Panc1 (cell line): Measurements from ENCODE around the gene PHF23. TPM values are rescaled to one million over a fixed set of nuclear protein-coding genes. Genes with fewer than 3 reads are reported as not detected.

Experiments used
- ATAC-seq: fragments of 200-7000 bp; cut with Tn5 transposase; 2 replicates; pipeline ENCODE4 v1.9.1; 2020; ENCODE audit warnings: mild to moderate bottlenecking, moderate library complexity
- BruUV-seq: library from RNA; stranded (reverse); fragments of 400-500 nt; replicated peaks from 2 replicates; lab custom pipeline; 2021; lab: Mats Ljungman, UMichigan
- CTCF ChIA-PET: fragments of 300-600 bp; sonication (Branson Sonifier 250); formaldehyde crosslinking; loops from one replicate; lab custom pipeline; 2022; ENCODE audit warnings: antibody characterized with exemption; lab: Charles Lee
- POLR2A ChIA-PET: fragments of 300-600 bp; sonication (Branson Sonifier 250); formaldehyde crosslinking; loops from one replicate; lab custom pipeline; 2022; ENCODE audit warnings: antibody characterized with exemption; lab: Charles Lee
- DNase-seq: peaks from one replicate; pipeline ENCODE4 v3.0.0-alpha.2; 2010; ENCODE audit warnings: low read depth, low spot score
- H3K27ac ChIP-seq: 2 replicates; pipeline ENCODE4 v1.5.1; 2011; ENCODE audit warnings: mild to moderate bottlenecking, low read length, inconsistent platforms
- H3K27me3 ChIP-seq: fragments of 200-500 bp; sonication (Bioruptor generic); 2 replicates; pipeline ENCODE4 v1.6.0; 2014; ENCODE audit warnings: low read length, inconsistent platforms; ENCODE audit not compliant: control insufficient read depth, insufficient read depth
- H3K36me3 ChIP-seq: fragments of 200-500 bp; sonication (Bioruptor generic); 2 replicates; pipeline ENCODE4 v1.5.1; 2014; ENCODE audit warnings: inconsistent platforms, mild to moderate bottlenecking, low read length, moderate library complexity; ENCODE audit not compliant: control insufficient read depth, insufficient read depth
- H3K4me1 ChIP-seq: 2 replicates; pipeline ENCODE4 v1.5.1; 2011; ENCODE audit warnings: inconsistent platforms, mild to moderate bottlenecking, low read length, moderate library complexity; ENCODE audit not compliant: control insufficient read depth, insufficient read depth
- H3K4me3 ChIP-seq, 2 experiments: 2 replicates each; pipeline ENCODE4 v1.5.1; 2011 to 2012; ENCODE audit warnings: low read depth in 2 of 2, low read length in 2 of 2, mild to moderate bottlenecking in 2 of 2, inconsistent platforms in 1 of 2, moderate library complexity in 1 of 2
- H3K9me3 ChIP-seq: fragments of 200-500 bp; sonication (Bioruptor generic); 2 replicates; pipeline ENCODE4 v1.5.1; 2014; ENCODE audit warnings: low read depth, mild to moderate bottlenecking, inconsistent platforms, low read length, moderate library complexity; ENCODE audit not compliant: control insufficient read depth, insufficient read depth
- POLR2AphosphoS5 ChIP-seq: IDR thresholded peaks from 2 replicates; pipeline ENCODE4 v1.6.1; 2012; ENCODE audit warnings: mild to moderate bottlenecking, low read depth, low read length, moderate library complexity
- REST ChIP-seq, 2 experiments: IDR thresholded peaks; 2 replicates each; pipeline ENCODE4 v1.6.1; 2011 to 2012; ENCODE audit warnings: low read depth in 2 of 2, control low read depth in 1 of 2, low read length in 1 of 2, mild to moderate bottlenecking in 1 of 2, moderate library complexity in 1 of 2; ENCODE audit not compliant: insufficient read depth in 1 of 2
- SIN3A ChIP-seq: IDR thresholded peaks from 2 replicates; pipeline ENCODE4 v1.6.1; 2012; ENCODE audit warnings: low read depth, mild to moderate bottlenecking, low read length, moderate library complexity, borderline replicate concordance; ENCODE audit not compliant: insufficient read depth
- TCF7L2 ChIP-seq: IDR thresholded peaks from 2 replicates; pipeline ENCODE4 v1.6.1; 2011; ENCODE audit warnings: mild to moderate bottlenecking, low read depth, low read length, inconsistent platforms
- in situ Hi-C: cut with HindIII; loops from 2 replicates; pipeline ENCODE4 v1.10.0; 2016; ENCODE audit warnings: low sequenced_read_pairs, low pct_unique_long_range_greater_than_20kb
- intact Hi-C: fragments of 100-400 bp; cut with micrococcal nuclease; formaldehyde crosslinking; loops from one replicate; pipeline ENCODE4 v1.10.0; 2022; ENCODE audit not compliant: unreplicated experiment
- total RNA-seq: library from RNA; stranded (reverse); gene quantifications from one replicate; pipeline ENCODE4 v1.2.1, GENCODE V29; 2021; ENCODE audit not compliant: unreplicated experiment
- TF ChIP-seq, protein P1 (sequence below): fragments of 450-650 bp; IDR thresholded peaks from 2 replicates; pipeline ENCODE4 v1.5.1; 2017; ENCODE audit warnings: mild to moderate bottlenecking

PHF23 gene
- total RNA-seq, 1 experiment from 2014 or later, result 69.3 TPM

- CTCF ChIA-PET, result no interaction called here
- Histone ChIP-seq H3K36me3 (no peaks in the 10 kb centered on the region), H3K9me3 (no peaks in the 10 kb centered on the region), H3K4me1 (no peaks in the 10 kb centered on the region), H3K27me3 (no peaks in the 10 kb centered on the region), H3K4me3 (no peak overlapping the region), H3K27ac (no peak overlapping the region)
- in situ Hi-C loops (no loop called here), intact Hi-C loops (no loop called here)
- ATAC-seq (no peak), DNase-seq (no peak)
- no TSS peak for BruUV-seq
- no peak for TF ChIP-seq POLR2AphosphoS5
- no peak for TF ChIP-seq REST (IDR thresholded peaks at IDR 0.05; ENCODE audit: insufficient read depth in 1 of 2, low read depth in 2 of 2, low read length in 1 of 2)
- no peak for TF ChIP-seq SIN3A
- TF ChIP-seq, protein P1, sequence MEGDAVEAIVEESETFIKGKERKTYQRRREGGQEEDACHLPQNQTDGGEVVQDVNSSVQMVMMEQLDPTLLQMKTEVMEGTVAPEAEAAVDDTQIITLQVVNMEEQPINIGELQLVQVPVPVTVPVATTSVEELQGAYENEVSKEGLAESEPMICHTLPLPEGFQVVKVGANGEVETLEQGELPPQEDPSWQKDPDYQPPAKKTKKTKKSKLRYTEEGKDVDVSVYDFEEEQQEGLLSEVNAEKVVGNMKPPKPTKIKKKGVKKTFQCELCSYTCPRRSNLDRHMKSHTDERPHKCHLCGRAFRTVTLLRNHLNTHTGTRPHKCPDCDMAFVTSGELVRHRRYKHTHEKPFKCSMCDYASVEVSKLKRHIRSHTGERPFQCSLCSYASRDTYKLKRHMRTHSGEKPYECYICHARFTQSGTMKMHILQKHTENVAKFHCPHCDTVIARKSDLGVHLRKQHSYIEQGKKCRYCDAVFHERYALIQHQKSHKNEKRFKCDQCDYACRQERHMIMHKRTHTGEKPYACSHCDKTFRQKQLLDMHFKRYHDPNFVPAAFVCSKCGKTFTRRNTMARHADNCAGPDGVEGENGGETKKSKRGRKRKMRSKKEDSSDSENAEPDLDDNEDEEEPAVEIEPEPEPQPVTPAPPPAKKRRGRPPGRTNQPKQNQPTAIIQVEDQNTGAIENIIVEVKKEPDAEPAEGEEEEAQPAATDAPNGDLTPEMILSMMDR, result no peak
- TF ChIP-seq TCF7L2, result no peak
- POLR2A ChIA-PET, result no interaction called here
These were observed 45.7 kb upstream of the PHF23 start for GRCh38 chr17:7284911-7285310.

- CTCF ChIA-PET, result no interaction called here
- BruUV-seq, result no TSS peak
- in situ Hi-C loops, result no loop called here
These were observed 44.4 kb upstream of the PHF23 start for GRCh38 chr17:7283471-7284216.

More at GRCh38 chr17:7283471-7284216, 44.4 kb upstream of the PHF23 start:
- H3K27me3 ChIP-seq, result no peaks in the 10 kb centered on the region
- no peaks in the 10 kb centered on the region for H3K36me3 ChIP-seq
- intact Hi-C loops, result no loop called here
- H3K4me1 ChIP-seq, result no peaks in the 10 kb centered on the region
- no peak overlapping the region for H3K27ac ChIP-seq
- TF ChIP-seq, protein P1, result no peak
- TF ChIP-seq SIN3A, result no peak
- no peak for TF ChIP-seq POLR2AphosphoS5
- TF ChIP-seq REST (IDR thresholded peaks at IDR 0.05; ENCODE audit: insufficient read depth in 1 of 2, low read depth in 2 of 2, low read length in 1 of 2), result no peak
- no peak for TF ChIP-seq TCF7L2
- ATAC-seq, result no peak
- DNase-seq, result no peak
- no peaks in the 10 kb centered on the region for H3K9me3 ChIP-seq
- POLR2A ChIA-PET, result no interaction called here
- no peak overlapping the region for H3K4me3 ChIP-seq
